ENCODE results near the gene NGFR. TPM values are rescaled to one million over a fixed set of nuclear protein-coding genes. Genes with fewer than 3 reads are reported as not detected.
"Not testable (repeated sequence)": the region's sequence is repeated elsewhere in the genome, so short reads cannot be mapped to it uniquely, and the experiment has no call there.

NGFR gene
- total RNA-seq, 1 donor from 2014 or later = 1.8 TPM

DNA sequence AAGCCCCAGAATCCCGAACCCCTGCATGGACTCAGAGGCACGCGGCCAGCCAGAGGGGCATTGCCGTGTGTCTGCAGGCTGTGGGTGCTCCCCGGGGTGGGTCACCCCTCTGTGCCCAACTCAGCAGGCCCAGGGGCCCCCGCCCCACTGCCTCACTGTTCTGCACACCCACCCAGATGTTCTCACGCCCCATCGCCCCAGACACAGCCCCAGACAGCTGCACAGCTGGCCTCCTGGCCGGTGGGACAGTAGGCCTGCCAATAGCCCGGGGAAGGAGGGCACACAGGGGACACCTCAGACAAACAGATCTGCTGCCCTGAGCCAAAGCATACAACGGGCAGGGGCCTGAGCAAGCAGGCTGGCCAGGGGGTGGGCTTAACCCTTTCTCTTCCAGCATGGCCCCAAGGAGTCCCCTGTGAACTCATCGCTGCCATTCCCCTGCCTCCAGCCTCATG lies 53.0 kb downstream of the NGFR start:
- no peaks in the 10 kb centered on the region for H3K9me3 Mint-ChIP-seq (ENCODE audit: low read depth)
- H3K27me3 Mint-ChIP-seq (ENCODE audit: low read depth) = peaks cover 3% of the 10 kb centered on the region
- peaks cover 21% of the 10 kb centered on the region for H3K4me1 Mint-ChIP-seq (ENCODE audit: low read depth)
- no peak overlapping the region for H3K4me3 Mint-ChIP-seq (ENCODE audit: unreplicated experiment)
- no peak for DNase-seq (ENCODE audit: low spot score)
- H3K36me3 Mint-ChIP-seq (ENCODE audit: low read depth) = no peaks in the 10 kb centered on the region
- TF ChIP-seq, protein P1, sequence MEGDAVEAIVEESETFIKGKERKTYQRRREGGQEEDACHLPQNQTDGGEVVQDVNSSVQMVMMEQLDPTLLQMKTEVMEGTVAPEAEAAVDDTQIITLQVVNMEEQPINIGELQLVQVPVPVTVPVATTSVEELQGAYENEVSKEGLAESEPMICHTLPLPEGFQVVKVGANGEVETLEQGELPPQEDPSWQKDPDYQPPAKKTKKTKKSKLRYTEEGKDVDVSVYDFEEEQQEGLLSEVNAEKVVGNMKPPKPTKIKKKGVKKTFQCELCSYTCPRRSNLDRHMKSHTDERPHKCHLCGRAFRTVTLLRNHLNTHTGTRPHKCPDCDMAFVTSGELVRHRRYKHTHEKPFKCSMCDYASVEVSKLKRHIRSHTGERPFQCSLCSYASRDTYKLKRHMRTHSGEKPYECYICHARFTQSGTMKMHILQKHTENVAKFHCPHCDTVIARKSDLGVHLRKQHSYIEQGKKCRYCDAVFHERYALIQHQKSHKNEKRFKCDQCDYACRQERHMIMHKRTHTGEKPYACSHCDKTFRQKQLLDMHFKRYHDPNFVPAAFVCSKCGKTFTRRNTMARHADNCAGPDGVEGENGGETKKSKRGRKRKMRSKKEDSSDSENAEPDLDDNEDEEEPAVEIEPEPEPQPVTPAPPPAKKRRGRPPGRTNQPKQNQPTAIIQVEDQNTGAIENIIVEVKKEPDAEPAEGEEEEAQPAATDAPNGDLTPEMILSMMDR (IDR thresholded peaks at IDR 0.05) = no peak
- H3K27ac Mint-ChIP-seq (ENCODE audit: unreplicated experiment) = peak overlapping the region; percentile 41

DNA sequence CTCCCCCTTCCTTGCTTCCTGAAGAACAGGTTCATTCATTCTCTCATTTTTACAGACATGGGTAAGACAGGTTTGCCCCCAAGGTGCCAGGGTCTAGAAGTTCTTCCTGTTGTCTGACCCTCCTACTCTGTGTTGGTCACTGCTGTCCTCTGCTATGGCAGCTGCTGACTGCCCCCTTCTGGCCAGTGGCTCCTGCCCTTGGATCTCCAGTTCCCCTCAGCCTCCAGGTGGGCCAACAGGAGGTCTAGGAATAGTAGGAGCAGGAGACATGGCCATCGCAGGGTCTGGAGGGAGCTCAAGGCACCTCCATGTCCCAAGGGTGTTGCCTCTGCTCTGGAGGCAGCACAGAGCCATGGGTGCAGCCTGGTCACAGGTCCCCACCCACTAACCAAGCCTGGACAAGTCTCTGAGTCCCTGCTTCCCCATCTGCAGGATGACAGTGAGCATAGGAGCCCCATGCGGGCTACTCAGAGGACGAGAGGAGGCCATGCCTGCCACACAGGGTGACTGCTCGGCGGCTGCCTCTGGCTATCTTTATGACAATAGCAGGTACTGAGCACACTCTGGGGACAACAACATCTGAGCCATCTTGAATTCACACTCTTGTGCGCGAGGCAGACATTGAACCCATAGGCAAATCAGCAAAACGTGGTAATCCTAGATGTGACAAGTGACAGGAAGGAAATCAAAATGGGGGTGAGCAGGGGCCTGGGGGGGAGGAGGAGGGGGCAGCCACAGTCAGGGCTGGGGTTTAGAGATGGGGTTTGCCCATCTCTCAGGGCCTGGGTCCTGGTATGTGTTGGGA lies 53.6 kb downstream of the NGFR start:
- Mint-ChIP-seq H3K9me3 (ENCODE audit: low read depth) (no peaks in the 10 kb centered on the region), H3K27me3 (ENCODE audit: low read depth) (peaks cover 5% of the 10 kb centered on the region), H3K4me3 (ENCODE audit: unreplicated experiment) (no peak overlapping the region), H3K36me3 (ENCODE audit: low read depth) (no peaks in the 10 kb centered on the region), H3K27ac (ENCODE audit: unreplicated experiment) (no peak overlapping the region), H3K4me1 (ENCODE audit: low read depth) (peaks cover 21% of the 10 kb centered on the region)
- DNase-seq (ENCODE audit: low spot score) = no peak
- TF ChIP-seq, protein P1 (IDR thresholded peaks at IDR 0.05) = peak; percentile 81

DNA sequence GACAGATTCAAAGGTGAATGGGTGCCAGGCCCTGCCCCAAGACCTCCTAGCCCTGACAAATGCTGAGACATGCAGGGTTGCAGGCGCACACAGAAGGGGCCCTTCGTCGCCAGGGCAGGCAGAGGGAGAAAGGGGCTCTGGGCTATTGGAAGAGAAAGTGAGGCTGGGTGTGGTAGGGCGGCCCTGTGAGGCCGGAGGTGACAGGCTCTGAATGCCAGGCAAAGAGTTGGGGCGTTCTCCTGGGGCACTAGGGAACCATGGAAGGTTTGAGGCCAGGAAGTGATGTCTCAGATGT lies 54.2 kb downstream of the NGFR start:
- TF ChIP-seq, protein P1 (IDR thresholded peaks at IDR 0.05) = no peak
- Mint-ChIP-seq H3K9me3 (ENCODE audit: low read depth) (no peaks in the 10 kb centered on the region), H3K36me3 (ENCODE audit: low read depth) (no peaks in the 10 kb centered on the region), H3K4me1 (ENCODE audit: low read depth) (peaks cover 21% of the 10 kb centered on the region), H3K4me3 (ENCODE audit: unreplicated experiment) (no peak overlapping the region), H3K27me3 (ENCODE audit: low read depth) (peaks cover 5% of the 10 kb centered on the region), H3K27ac (ENCODE audit: unreplicated experiment) (no peak overlapping the region)
- no peak for DNase-seq (ENCODE audit: low spot score)

DNA sequence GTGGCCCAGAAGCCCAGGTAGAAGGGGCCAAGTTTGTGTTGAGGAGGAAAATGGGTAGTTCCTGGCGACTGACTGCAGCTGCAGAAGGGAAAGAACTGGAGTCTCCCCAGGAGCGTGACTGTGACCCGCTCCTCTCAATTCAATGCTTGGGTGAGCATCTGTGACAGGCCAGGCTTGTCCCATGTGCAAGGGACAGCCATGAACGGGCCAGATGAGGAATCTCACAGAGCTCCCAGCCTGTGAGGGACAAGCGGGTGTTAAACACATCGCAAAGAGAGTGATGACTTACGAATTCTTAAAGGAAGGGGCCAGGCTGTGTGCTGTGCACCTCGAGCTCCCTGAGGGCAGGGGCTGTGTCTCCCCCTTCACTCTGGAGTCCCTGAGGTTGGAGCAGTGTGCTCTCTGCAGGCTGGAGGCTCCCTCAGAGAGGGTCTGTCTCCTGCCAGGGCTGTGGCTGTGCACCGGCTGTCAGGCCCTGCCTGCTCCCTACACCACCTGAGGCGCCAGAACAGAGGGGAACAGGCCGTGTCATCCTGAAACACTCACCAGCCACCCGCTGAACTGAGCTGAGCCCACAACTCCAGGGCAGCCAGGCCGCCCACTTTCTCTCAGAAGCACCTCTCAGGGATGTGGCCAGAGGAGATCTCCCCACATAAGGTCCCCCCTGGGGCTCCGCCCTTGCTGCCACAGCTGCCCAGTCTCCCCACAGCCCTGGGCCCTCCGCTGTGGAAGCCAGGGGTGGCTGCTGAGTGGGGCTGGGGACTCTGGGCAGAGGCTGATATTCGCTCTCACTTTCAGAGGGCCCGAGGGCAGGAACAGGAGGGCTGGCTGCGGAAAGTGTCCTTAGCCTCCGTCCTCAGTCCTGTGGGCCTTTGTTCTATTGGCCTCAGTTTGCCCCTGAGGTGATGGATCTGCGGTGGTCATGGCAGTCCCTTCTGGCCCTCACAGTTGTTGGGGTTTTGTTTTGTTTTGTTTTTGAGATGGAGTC lies 54.9 kb downstream of the NGFR start:
- TF ChIP-seq, protein P1 (IDR thresholded peaks at IDR 0.05) = no peak
- Mint-ChIP-seq H3K36me3 (ENCODE audit: low read depth) (no peaks in the 10 kb centered on the region), H3K27me3 (ENCODE audit: low read depth) (peaks cover 5% of the 10 kb centered on the region), H3K27ac (ENCODE audit: unreplicated experiment) (no peak overlapping the region), H3K9me3 (ENCODE audit: low read depth) (no peaks in the 10 kb centered on the region), H3K4me1 (ENCODE audit: low read depth) (peaks cover 21% of the 10 kb centered on the region), H3K4me3 (ENCODE audit: unreplicated experiment) (no peak overlapping the region)
- no peak for DNase-seq (ENCODE audit: low spot score)

DNA sequence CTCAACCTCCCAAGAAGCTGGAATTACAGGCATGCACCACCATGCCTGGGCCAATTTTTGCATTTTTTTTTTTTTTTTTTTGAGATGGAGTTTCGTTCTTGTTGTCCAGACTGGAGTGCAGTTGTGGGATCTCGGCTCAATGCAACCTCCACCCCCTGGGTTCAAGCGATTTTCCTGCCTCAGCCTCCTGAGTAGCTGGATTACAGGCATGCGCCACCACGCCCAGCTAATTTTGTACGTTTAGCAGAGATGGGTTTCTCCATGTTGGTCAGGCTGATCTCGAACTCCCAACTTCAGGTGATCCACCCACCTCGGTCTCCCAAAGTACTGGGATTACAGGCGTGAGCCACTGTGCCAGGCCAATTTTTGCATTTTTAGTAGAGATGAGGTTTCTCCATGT lies 55.7 kb downstream of the NGFR start:
- H3K9me3 Mint-ChIP-seq (ENCODE audit: low read depth); H3K27ac Mint-ChIP-seq (ENCODE audit: unreplicated experiment); H3K27me3 Mint-ChIP-seq (ENCODE audit: low read depth); DNase-seq (ENCODE audit: low spot score); H3K4me3 Mint-ChIP-seq (ENCODE audit: unreplicated experiment); H3K36me3 Mint-ChIP-seq (ENCODE audit: low read depth): not testable (repeated sequence)
- peaks cover 21% of the 10 kb centered on the region for H3K4me1 Mint-ChIP-seq (ENCODE audit: low read depth)

All from chondrocyte (in vitro differentiated cells).